Colonic mucosa (tissue), 4 donors: ENCODE measurements around the gene TTLL11. TPM values are rescaled to one million over a fixed set of nuclear protein-coding genes. Genes with fewer than 3 reads are reported as not detected.
A peak's percentile ranks its signal among the peaks of the same experiment; 100 is the strongest.

Source experiments
- DNase-seq: peaks from one replicate; pipeline ENCODE4 v3.0.0-alpha.2; 2020
- H3K27ac ChIP-seq: fragments of 200-600 bp; one replicate; pipeline ENCODE4 v1.8.0; 2021
- H3K27me3 ChIP-seq: fragments of 200-600 bp; one replicate; pipeline ENCODE4 v1.8.0; 2021
- H3K36me3 ChIP-seq: fragments of 200-600 bp; one replicate; pipeline ENCODE4 v1.8.0; 2021
- H3K4me1 ChIP-seq: fragments of 200-600 bp; one replicate; pipeline ENCODE4 v1.8.0; 2021; ENCODE audit warnings: mild to moderate bottlenecking
- H3K4me3 ChIP-seq: fragments of 200-600 bp; one replicate; pipeline ENCODE4 v1.8.0; 2021
- H3K9ac ChIP-seq, 2 donors: one replicate each; pipeline ENCODE4 v1.7.0; 2013; ENCODE audit warnings: control low read depth in 2 of 2, low read depth in 2 of 2, low read length in 2 of 2
- H3K9me3 ChIP-seq: fragments of 200-600 bp; one replicate; pipeline ENCODE4 v1.8.0; 2021
- intact Hi-C: fragments of 100-400 bp; cut with DNase I; formaldehyde crosslinking; loops from one replicate; pipeline ENCODE4 v1.14.1; 2022
- total RNA-seq, 2 donors: library from RNA; stranded (reverse); fragmentation: NEBNext Ultra II Directional in 1 of 2; extraction: Animal tissue kit (Norgen Biotek cat#: 25700) in 1 of 2; gene quantifications; one replicate each; pipeline ENCODE4 v1.2.1, GENCODE V29; 2021
- TF ChIP-seq, protein P1 (sequence below): fragments of 200-600 bp; IDR thresholded peaks from one replicate; pipeline ENCODE4 v1.8.0; 2022; ENCODE audit warnings: antibody characterized with exemption, mild to moderate bottlenecking
- donor health status: healthy.
- donor health status: DM: no; HTN: no; CAD: no.
- donor health status: DM: no; HTN: no; CAD: no.

TTLL11 gene
- total RNA-seq, 2 donors from 2014 or later: 5.1 to 5.5 TPM

- H3K36me3 ChIP-seq: no peaks in the 10 kb centered on the region
- H3K9me3 ChIP-seq: no peaks in the 10 kb centered on the region
- intact Hi-C loops: no loop called here
- H3K27me3 ChIP-seq: no peaks in the 10 kb centered on the region
- TF ChIP-seq, protein P1, sequence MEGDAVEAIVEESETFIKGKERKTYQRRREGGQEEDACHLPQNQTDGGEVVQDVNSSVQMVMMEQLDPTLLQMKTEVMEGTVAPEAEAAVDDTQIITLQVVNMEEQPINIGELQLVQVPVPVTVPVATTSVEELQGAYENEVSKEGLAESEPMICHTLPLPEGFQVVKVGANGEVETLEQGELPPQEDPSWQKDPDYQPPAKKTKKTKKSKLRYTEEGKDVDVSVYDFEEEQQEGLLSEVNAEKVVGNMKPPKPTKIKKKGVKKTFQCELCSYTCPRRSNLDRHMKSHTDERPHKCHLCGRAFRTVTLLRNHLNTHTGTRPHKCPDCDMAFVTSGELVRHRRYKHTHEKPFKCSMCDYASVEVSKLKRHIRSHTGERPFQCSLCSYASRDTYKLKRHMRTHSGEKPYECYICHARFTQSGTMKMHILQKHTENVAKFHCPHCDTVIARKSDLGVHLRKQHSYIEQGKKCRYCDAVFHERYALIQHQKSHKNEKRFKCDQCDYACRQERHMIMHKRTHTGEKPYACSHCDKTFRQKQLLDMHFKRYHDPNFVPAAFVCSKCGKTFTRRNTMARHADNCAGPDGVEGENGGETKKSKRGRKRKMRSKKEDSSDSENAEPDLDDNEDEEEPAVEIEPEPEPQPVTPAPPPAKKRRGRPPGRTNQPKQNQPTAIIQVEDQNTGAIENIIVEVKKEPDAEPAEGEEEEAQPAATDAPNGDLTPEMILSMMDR: no peak
- no peak overlapping the region for H3K4me3 ChIP-seq
- H3K4me1 ChIP-seq: no peaks in the 10 kb centered on the region
- no peak for DNase-seq
- no peak overlapping the region for H3K27ac ChIP-seq
- H3K9ac ChIP-seq: no peak overlapping the region
These were observed 202.4 kb downstream of the TTLL11 start for GRCh38 chr9:121890746-121891145.

- intact Hi-C loops: no loop called here
- Histone ChIP-seq H3K27ac (no peak overlapping the region), H3K4me1 (no peaks in the 10 kb centered on the region), H3K9me3 (no peaks in the 10 kb centered on the region), H3K9ac (no peak overlapping the region), H3K36me3 (no peaks in the 10 kb centered on the region), H3K27me3 (no peaks in the 10 kb centered on the region), H3K4me3 (no peak overlapping the region)
- no peak for DNase-seq
- TF ChIP-seq, protein P1: no peak
These were observed 203.0 kb downstream of the TTLL11 start for GRCh38 chr9:121889990-121890563.

- TF ChIP-seq, protein P1: no peak
These were observed 204.7 kb downstream of the TTLL11 start for GRCh38 chr9:121888438-121888775.

GRCh38 chr9:121887553-121888437 is 205.3 kb downstream of the TTLL11 start:
- intact Hi-C loops: no loop called here
- peak; percentile 63 for DNase-seq

More at GRCh38 chr9:121888438-121888775, 204.7 kb downstream of the TTLL11 start:
- no peak for DNase-seq
- H3K27me3 ChIP-seq: no peaks in the 10 kb centered on the region
- no peak overlapping the region for H3K4me3 ChIP-seq
- no peaks in the 10 kb centered on the region for H3K36me3 ChIP-seq
- intact Hi-C loops: no loop called here
- no peak overlapping the region for H3K9ac ChIP-seq
- H3K4me1 ChIP-seq: no peaks in the 10 kb centered on the region
- H3K9me3 ChIP-seq: no peaks in the 10 kb centered on the region
- H3K27ac ChIP-seq: no peak overlapping the region

DNA sequence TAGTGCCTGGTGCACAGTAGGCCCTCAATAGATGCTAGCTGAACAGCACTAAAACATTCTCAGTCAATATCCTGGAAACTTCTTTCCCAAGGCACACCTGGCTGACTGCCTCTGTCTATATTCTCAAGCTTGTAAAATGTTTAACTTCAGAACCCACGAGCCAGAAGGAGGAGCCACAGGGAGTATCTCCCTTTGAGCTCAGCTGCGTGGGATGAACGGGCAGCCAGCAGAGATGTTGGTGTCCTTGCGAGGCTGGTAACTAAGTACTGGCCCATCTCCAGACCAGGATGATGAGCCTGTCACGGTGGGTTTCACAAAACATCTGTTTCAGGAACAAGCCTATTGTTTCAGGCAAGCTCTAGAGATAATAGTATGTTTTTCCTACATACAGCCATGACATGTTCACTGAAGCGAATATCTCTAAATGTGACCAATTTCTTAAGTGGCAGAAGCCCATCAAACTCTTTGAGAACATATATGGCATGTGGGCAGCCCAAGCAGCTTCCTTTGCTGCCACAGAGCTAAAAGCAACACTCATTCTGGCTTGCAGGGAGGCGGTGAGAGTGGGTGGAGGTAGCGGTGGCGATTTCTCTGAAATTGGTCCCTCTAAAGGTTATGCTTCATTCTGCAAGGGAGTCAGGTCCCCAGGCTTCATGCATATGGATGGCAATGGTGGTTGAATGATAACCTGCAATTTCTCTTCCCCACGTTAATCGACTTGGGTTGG is 206.2 kb downstream of the TTLL11 start:
- Histone ChIP-seq H3K27ac (no peak overlapping the region), H3K4me3 (no peak overlapping the region), H3K4me1 (no peaks in the 10 kb centered on the region), H3K9me3 (no peaks in the 10 kb centered on the region), H3K27me3 (no peaks in the 10 kb centered on the region), H3K9ac (no peak overlapping the region), H3K36me3 (no peaks in the 10 kb centered on the region)
- TF ChIP-seq, protein P1: no peak
- DNase-seq: peak; percentile 56
- intact Hi-C loops: no loop called here

More at GRCh38 chr9:121887553-121888437, 205.3 kb downstream of the TTLL11 start:
- no peak overlapping the region for H3K4me3 ChIP-seq
- no peak overlapping the region for H3K27ac ChIP-seq
- no peaks in the 10 kb centered on the region for H3K36me3 ChIP-seq
- H3K4me1 ChIP-seq: no peaks in the 10 kb centered on the region
- no peaks in the 10 kb centered on the region for H3K9me3 ChIP-seq
- no peak overlapping the region for H3K9ac ChIP-seq
- TF ChIP-seq, protein P1: no peak
- H3K27me3 ChIP-seq: no peaks in the 10 kb centered on the region
